GM18520 (cell line): Measurements from ENCODE around the gene ZNF674.
A peak's percentile ranks its signal among the peaks of the same experiment; 100 is the strongest.

ENCODE experiments used
- ATAC-seq: cut with Tn5 transposase; IDR thresholded peaks from one replicate; pipeline ENCODE4 v1.9.1; 2021; ENCODE audit not compliant: unreplicated experiment

ZNF674 gene

GRCh38 chrX:46545111-46546005 is at the start of gene ZNF674:
Gene ZNF674, minus strand, starts transcription at chrX:46545421. Its CDS starts 3,334 bp downstream, at chrX:46542087.
- ATAC-seq, result peak; percentile 81

GRCh38 chrX:46589977-46590723 is 44.9 kb upstream of the ZNF674 start:
- no peak for ATAC-seq

- no peak for ATAC-seq
These were observed 43.0 kb upstream of the ZNF674 start for GRCh38 chrX:46588263-46588662.

GRCh38 chrX:46587753-46588171 is 42.5 kb upstream of the ZNF674 start:
- no peak for ATAC-seq

- peak; percentile 58 for ATAC-seq
These were observed 41.9 kb upstream of the ZNF674 start for GRCh38 chrX:46587158-46587557.

GRCh38 chrX:46584736-46585135 is 39.5 kb upstream of the ZNF674 start:
- ATAC-seq, result no peak

- no peak for ATAC-seq
These were observed 37.7 kb upstream of the ZNF674 start for GRCh38 chrX:46582966-46583365.

GRCh38 chrX:46582325-46582724 is 37.1 kb upstream of the ZNF674 start:
- no peak for ATAC-seq

GRCh38 chrX:46580613-46581012 is 35.4 kb upstream of the ZNF674 start:
- ATAC-seq, result no peak

- no peak for ATAC-seq
These were observed 34.0 kb upstream of the ZNF674 start for GRCh38 chrX:46579250-46579649.

GRCh38 chrX:46577221-46578005 is 32.2 kb upstream of the ZNF674 start:
- ATAC-seq, result no peak

- ATAC-seq, result no peak
These were observed 31.2 kb upstream of the ZNF674 start for GRCh38 chrX:46576458-46576857.

- no peak for ATAC-seq
These were observed 30.8 kb upstream of the ZNF674 start for GRCh38 chrX:46575991-46576392.

- no peak for ATAC-seq
These were observed 30.4 kb upstream of the ZNF674 start for GRCh38 chrX:46575586-46575985.

- no peak for ATAC-seq
These were observed 29.7 kb upstream of the ZNF674 start for GRCh38 chrX:46574774-46575381.

- no peak for ATAC-seq
These were observed 28.9 kb upstream of the ZNF674 start for GRCh38 chrX:46573892-46574773.

GRCh38 chrX:46573331-46573891 is 28.2 kb upstream of the ZNF674 start, which contains the start of gene CHST7:
Gene CHST7, plus strand, starts transcription at chrX:46573765. Its CDS starts 167 bp downstream, at chrX:46573932.
- ATAC-seq, result no peak

- ATAC-seq, result peak; percentile 29
These were observed 27.2 kb upstream of the ZNF674 start for GRCh38 chrX:46572340-46572936.
